Activated CD8-positive, alpha-beta T cell treated with anti-CD3 and anti-CD28 coated beads for 36 hours (primary cell): ENCODE data around the gene ST8SIA6. TPM values are rescaled to one million over a fixed set of nuclear protein-coding genes. Genes with fewer than 3 reads are reported as not detected.
"Not testable (repeated sequence)": the region's sequence is repeated elsewhere in the genome, so short reads cannot be mapped to it uniquely, and the experiment has no call there.

Source experiments
- ATAC-seq: fragments of 200-7000 bp; cut with Tn5 transposase; one replicate; pipeline ENCODE4 v1.10.0; 2021; ENCODE audit warnings: mild to moderate bottlenecking, moderate library complexity
- CTCF ChIA-PET: fragments of 350-600 bp; sonication (Branson Sonifier 250); formaldehyde crosslinking; loops from one replicate; lab custom pipeline; 2021; ENCODE audit warnings: antibody characterized with exemption; lab: Charles Lee
- POLR2A ChIA-PET: fragments of 350-600 bp; sonication (Branson Sonifier 250); formaldehyde crosslinking; loops from one replicate; lab custom pipeline; 2021; ENCODE audit warnings: antibody characterized with exemption; lab: Charles Lee
- DNase-seq: peaks from one replicate; pipeline ENCODE4 v3.0.0-alpha.2; 2020
- H3K27ac Mint-ChIP-seq: one replicate; pipeline ENCODE4 v1.8.0; 2021; ENCODE audit warnings: mild to moderate bottlenecking, mixed read lengths
- H3K27me3 Mint-ChIP-seq: one replicate; pipeline ENCODE4 v1.8.0; 2021; ENCODE audit warnings: mixed read lengths
- H3K36me3 Mint-ChIP-seq: one replicate; pipeline ENCODE4 v1.8.0; 2021; ENCODE audit warnings: low read depth, mixed read lengths
- H3K4me1 Mint-ChIP-seq: one replicate; pipeline ENCODE4 v1.8.0; 2021; ENCODE audit warnings: low read depth, mixed read lengths
- H3K4me3 Mint-ChIP-seq: one replicate; pipeline ENCODE4 v1.8.0; 2021; ENCODE audit warnings: mild to moderate bottlenecking, moderate library complexity, mixed read lengths
- H3K9me3 Mint-ChIP-seq: one replicate; pipeline ENCODE4 v1.8.0; 2021; ENCODE audit warnings: mixed read lengths
- intact Hi-C: fragments of 100-400 bp; cut with micrococcal nuclease; formaldehyde crosslinking; loops from one replicate; pipeline ENCODE4 v1.10.0; 2022
- total RNA-seq, 2 experiments: library from RNA; stranded (reverse); gene quantifications; one replicate each; pipeline ENCODE4 v1.2.3, GENCODE V29; 2021
- TF ChIP-seq, protein P1 (sequence below): fragments of 200-600 bp; IDR thresholded peaks from one replicate; pipeline ENCODE4 v1.8.0; 2022; ENCODE audit warnings: antibody characterized with exemption, mild to moderate bottlenecking

ST8SIA6 gene
- total RNA-seq, 2 experiments from 2014 or later = not detected

DNA sequence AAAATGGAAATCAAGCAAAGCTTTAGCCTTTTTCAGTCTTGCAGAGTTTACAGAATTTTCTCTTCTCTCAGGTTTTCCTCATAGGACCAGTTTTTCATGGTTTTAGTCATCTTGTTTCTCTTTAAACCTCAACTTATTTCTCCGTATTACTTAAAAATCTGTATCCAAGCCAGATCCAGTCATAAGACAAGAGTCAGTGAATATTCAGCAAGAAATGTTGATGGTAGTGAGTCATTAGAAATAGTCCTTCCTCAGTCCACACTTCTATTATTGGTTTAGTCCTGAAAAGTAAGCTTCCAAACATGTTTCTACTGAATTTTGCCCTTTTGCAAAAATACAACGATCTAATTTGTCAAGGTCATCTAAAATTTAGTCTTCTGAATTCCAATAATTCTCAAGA, 119.3 kb downstream of the ST8SIA6 start:
- H3K27ac Mint-ChIP-seq = no peak overlapping the region
- H3K9me3 Mint-ChIP-seq = peaks cover 6% of the 10 kb centered on the region
- DNase-seq (no peak), ATAC-seq (no peak)
- intact Hi-C loops = no loop called here
- POLR2A ChIA-PET = no interaction called here
- CTCF ChIA-PET = no interaction called here
- TF ChIP-seq, protein P1, sequence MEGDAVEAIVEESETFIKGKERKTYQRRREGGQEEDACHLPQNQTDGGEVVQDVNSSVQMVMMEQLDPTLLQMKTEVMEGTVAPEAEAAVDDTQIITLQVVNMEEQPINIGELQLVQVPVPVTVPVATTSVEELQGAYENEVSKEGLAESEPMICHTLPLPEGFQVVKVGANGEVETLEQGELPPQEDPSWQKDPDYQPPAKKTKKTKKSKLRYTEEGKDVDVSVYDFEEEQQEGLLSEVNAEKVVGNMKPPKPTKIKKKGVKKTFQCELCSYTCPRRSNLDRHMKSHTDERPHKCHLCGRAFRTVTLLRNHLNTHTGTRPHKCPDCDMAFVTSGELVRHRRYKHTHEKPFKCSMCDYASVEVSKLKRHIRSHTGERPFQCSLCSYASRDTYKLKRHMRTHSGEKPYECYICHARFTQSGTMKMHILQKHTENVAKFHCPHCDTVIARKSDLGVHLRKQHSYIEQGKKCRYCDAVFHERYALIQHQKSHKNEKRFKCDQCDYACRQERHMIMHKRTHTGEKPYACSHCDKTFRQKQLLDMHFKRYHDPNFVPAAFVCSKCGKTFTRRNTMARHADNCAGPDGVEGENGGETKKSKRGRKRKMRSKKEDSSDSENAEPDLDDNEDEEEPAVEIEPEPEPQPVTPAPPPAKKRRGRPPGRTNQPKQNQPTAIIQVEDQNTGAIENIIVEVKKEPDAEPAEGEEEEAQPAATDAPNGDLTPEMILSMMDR = no peak
- H3K36me3 Mint-ChIP-seq = peaks cover 2% of the 10 kb centered on the region
- H3K27me3 Mint-ChIP-seq = no peaks in the 10 kb centered on the region
- no peaks in the 10 kb centered on the region for H3K4me1 Mint-ChIP-seq
- no peak overlapping the region for H3K4me3 Mint-ChIP-seq

DNA sequence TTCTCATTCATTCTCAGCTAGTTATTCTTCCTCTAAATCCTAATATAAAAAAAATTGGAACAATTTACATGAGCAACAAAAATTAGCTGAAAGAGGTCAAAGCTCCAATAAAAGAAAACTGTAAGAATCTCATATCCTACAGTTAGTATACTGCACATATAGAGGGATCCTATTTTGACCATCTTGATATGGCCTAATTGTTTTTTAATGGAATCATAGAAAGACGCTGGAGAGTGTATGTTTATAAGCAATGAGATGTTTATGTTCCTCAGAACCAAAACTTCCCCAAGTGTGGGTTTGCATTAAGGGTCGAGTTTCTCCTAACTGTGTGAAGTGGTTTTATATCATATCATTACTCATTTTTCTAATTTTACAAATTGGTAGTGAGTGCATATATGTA, 123.9 kb downstream of the ST8SIA6 start:
- intact Hi-C loops = no loop called here
- Mint-ChIP-seq H3K9me3 (no peaks in the 10 kb centered on the region), H3K27ac (no peak overlapping the region), H3K4me1 (no peaks in the 10 kb centered on the region), H3K36me3 (no peaks in the 10 kb centered on the region), H3K27me3 (no peaks in the 10 kb centered on the region), H3K4me3 (no peak overlapping the region)
- ChIA-PET CTCF (no interaction called here), POLR2A (interaction anchor here (0.6 kb wide), 1 partner anchor 60 kb away, joined by 3 read pairs; no protein-coding TSS in a partner anchor)
- TF ChIP-seq, protein P1 = no peak
- ATAC-seq = no peak
- no peak for DNase-seq

DNA sequence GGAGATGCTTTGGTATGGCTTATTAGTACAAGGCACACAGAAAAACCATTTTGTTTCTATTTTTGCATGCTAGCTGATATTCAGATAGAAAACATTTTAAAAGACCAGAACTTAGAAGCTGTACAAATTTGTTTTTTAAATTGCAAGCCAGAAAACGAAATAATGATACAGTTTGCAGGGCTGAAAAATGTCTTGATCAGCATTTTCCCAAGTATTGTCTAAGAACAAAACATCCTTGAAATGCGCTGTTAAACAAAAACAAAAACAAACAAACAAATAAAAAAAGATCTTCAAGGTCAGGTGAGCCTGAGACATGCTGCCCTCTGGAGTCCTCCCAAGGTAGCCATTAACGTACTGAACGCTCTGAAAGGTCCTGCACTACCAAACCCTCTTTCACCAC, 128.0 kb downstream of the ST8SIA6 start:
- DNase-seq (no peak), ATAC-seq (no peak)
- H3K9me3 Mint-ChIP-seq = no peaks in the 10 kb centered on the region
- no peak overlapping the region for H3K27ac Mint-ChIP-seq
- no peaks in the 10 kb centered on the region for H3K4me1 Mint-ChIP-seq
- CTCF ChIA-PET = no interaction called here
- no peaks in the 10 kb centered on the region for H3K27me3 Mint-ChIP-seq
- intact Hi-C loops = no loop called here
- TF ChIP-seq, protein P1 = no peak
- H3K36me3 Mint-ChIP-seq = no peaks in the 10 kb centered on the region
- POLR2A ChIA-PET = no interaction called here
- no peak overlapping the region for H3K4me3 Mint-ChIP-seq

DNA sequence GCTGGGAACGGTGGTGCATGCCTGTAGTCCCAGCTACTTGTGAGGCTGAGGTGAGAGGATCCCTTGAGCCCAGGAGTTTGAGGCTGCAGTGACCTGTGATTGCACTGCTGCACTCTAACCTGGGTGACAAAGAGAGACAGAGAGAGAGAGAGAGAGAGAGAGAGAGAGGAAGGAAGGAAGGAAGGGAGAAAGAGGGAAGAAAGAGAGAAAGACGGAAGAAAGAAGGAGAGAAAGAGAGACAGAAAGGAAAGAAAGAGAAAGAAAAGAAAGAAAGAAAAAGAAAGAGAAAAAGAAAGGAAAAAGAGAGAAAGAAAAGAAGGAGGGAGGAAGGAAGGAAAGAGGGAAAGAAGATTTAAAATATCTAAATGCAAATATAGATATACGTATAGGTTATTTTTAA, 132.4 kb downstream of the ST8SIA6 start:
- not testable (repeated sequence) for H3K4me1 Mint-ChIP-seq

DNA sequence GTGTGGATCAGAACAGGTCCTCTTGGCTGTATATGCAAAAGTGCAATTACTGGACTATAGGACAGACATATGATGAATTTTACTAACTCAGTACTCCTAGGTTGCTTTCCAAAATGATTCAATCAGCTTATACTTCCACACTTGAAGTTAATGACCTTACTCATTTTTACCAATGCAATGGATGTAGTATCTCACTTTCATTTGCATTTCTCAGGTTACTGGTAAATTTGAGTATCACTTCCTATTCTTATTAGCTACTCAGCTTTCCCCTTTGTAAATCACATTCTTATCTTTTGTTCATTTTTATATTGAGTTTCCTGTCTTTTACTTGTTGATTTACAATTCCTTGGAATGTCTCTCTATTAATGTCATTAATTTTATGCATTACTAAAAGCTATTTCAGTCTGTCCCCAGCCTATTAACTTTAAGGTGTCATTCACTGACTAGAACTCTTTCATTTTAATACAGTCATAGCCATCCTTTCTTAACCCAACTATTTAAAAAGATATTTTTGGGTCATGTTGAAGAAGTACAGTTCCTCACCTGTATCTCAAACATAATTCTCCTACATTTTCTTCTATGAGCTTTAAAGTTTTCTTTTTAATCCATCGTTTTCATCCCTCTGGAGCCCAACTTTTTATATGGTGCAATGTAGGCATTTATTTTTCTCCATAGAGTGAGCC, 137.8 kb downstream of the ST8SIA6 start:
- no peak overlapping the region for H3K4me3 Mint-ChIP-seq
- no peak overlapping the region for H3K27ac Mint-ChIP-seq
- H3K36me3 Mint-ChIP-seq = no peaks in the 10 kb centered on the region
- POLR2A ChIA-PET = no interaction called here
- CTCF ChIA-PET = interaction anchor here (0.5 to 0.7 kb wide), 2 partner anchors 31 to 37 kb away, joined by 3 read pairs; no protein-coding TSS in a partner anchor
- ATAC-seq = no peak
- peaks cover 6% of the 10 kb centered on the region for H3K4me1 Mint-ChIP-seq
- peaks cover 8% of the 10 kb centered on the region for H3K27me3 Mint-ChIP-seq
- H3K9me3 Mint-ChIP-seq = no peaks in the 10 kb centered on the region
- TF ChIP-seq, protein P1 = no peak
- intact Hi-C loops = no loop called here
- no peak for DNase-seq

More for the DNA sequence above, 132.4 kb downstream of the ST8SIA6 start:
- H3K36me3 Mint-ChIP-seq, DNase-seq, intact Hi-C loops, H3K27ac Mint-ChIP-seq, ATAC-seq, CTCF ChIA-PET, POLR2A ChIA-PET, H3K27me3 Mint-ChIP-seq, H3K4me3 Mint-ChIP-seq, H3K9me3 Mint-ChIP-seq: not testable (repeated sequence)
- TF ChIP-seq, protein P1 = peak; percentile 10
